BE2C (cell line): Measurements from ENCODE around the gene TAF11L12.
"Not testable (repeated sequence)": the region's sequence is repeated elsewhere in the genome, so short reads cannot be mapped to it uniquely, and the experiment has no call there.

Source experiments
- DNase-seq: peaks from one replicate; pipeline ENCODE4 v3.0.0-alpha.2; 2020
- H3K27me3 ChIP-seq: fragments of 250-450 bp; sonication (Bioruptor Pico); 2 replicates; pipeline ENCODE4 v1.5.1; 2020; ENCODE audit warnings: mild to moderate bottlenecking
- H3K36me3 ChIP-seq: fragments of 250-450 bp; sonication (Bioruptor Pico); 2 replicates; pipeline ENCODE4 v1.5.1; 2020; ENCODE audit warnings: mild to moderate bottlenecking
- H3K4me1 ChIP-seq: fragments of 250-450 bp; sonication (Bioruptor Pico); 2 replicates; pipeline ENCODE4 v1.5.1; 2020
- H3K4me3 ChIP-seq: 2 replicates; pipeline ENCODE4 v1.5.1; 2011; ENCODE audit warnings: low read depth, low read length
- H3K9me3 ChIP-seq: fragments of 250-450 bp; sonication (Bioruptor Pico); 2 replicates; pipeline ENCODE4 v1.5.1; 2020
- CTCF ChIP-seq: IDR thresholded peaks from 2 replicates; pipeline ENCODE4 v1.5.1; 2012; ENCODE audit warnings: mild to moderate bottlenecking, low read depth, low read length

The TAF11L12 gene

DNA sequence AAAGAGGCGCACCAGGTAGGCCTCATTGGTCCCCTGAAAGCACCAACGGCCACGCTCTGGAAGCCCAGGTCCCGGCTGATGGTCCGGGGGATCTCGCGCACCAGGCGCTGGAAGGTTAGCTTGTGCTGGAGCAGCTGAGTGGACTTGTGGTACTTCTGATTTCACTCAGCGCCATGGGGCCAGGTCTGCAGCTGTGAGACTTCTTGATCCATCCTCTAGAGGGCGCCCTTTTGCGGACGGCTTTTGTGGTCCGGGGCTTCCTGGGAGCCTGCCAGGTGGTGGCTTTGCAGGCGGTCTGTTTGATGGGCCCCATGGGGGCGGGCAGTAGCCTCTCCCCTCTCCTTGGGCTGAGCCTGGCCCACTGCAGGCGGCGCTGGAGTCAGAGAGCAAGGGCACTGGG, 10.4 kb downstream of the TAF11L12 start:
- Histone ChIP-seq H3K4me1 (no peaks in the 10 kb centered on the region), H3K9me3 (no peaks in the 10 kb centered on the region), H3K27me3 (no peaks in the 10 kb centered on the region), H3K36me3 (no peaks in the 10 kb centered on the region), H3K4me3 (no peak overlapping the region)
- peak; percentile 44 for TF ChIP-seq CTCF
- peak; percentile 24 for DNase-seq

- Histone ChIP-seq H3K4me1 (no peaks in the 10 kb centered on the region), H3K4me3 (no peak overlapping the region), H3K36me3 (no peaks in the 10 kb centered on the region), H3K9me3 (no peaks in the 10 kb centered on the region), H3K27me3 (no peaks in the 10 kb centered on the region)
- DNase-seq, result no peak
- TF ChIP-seq CTCF, result no peak
Measured at GRCh38 chr5:17625686-17626085, 15.5 kb downstream of the TAF11L12 start.

DNA sequence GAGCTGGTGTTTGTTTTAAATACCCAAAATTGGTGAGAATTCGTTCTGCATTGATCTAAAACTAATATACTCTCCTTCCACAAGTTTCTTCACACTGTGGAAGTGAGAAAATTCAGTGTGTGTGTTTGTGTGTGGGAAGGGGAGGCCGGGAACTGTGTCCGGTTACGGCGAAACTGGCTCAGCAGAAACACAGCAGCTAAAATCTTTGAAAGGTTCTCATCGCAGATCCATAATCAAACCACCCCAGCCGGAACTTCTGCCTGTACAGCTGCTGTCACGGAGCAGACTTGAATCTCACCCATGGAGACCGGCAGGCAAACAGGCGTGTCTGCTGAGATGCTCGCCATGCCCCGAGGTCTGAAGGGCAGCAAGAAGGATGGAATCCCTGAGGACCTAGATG, 21.6 kb downstream of the TAF11L12 start, which contains the start of gene TAF11L13:
TAF11L13 (plus strand) TSS at position 301 of the 400 bp plus-strand sequence.
- not testable (repeated sequence) for DNase-seq, H3K9me3 ChIP-seq, H3K4me3 ChIP-seq

DNA sequence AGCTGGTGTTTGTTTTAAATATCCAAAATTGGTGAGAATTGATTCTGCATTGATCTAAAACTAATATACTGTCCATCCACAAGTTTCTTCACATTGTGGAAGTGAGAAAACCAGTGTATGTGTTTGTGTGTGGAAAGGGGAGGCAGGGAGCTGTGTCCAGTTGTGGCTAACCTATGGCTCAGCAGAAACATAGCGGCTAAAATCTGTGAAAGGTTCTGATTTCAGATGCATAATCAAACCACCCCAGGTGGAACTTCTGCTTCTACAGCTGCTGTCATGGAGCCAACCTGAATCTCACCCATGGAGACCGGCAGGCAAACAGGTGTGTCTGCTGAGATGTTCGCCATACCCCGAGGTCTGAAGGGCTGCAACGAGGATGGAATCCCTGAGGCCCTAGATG, 24.0 kb downstream of the TAF11L12 start, which contains the start of gene TAF11L14:
TAF11L14 (plus strand) TSS at position 301 of the 400 bp plus-strand sequence.
- Histone ChIP-seq H3K36me3 (no peaks in the 10 kb centered on the region), H3K4me3 (no peak within 1 kb of the TSS), H3K4me1 (no peaks in the 10 kb centered on the region), H3K27me3 (no peaks in the 10 kb centered on the region), H3K9me3 (no peaks in the 10 kb centered on the region)
- no peak for DNase-seq
- TF ChIP-seq CTCF, result no peak

More for the DNA sequence above, 21.6 kb downstream of the TAF11L12 start, which contains the start of gene TAF11L13:
- not testable (repeated sequence) for H3K4me1 ChIP-seq, H3K36me3 ChIP-seq, H3K27me3 ChIP-seq

DNA sequence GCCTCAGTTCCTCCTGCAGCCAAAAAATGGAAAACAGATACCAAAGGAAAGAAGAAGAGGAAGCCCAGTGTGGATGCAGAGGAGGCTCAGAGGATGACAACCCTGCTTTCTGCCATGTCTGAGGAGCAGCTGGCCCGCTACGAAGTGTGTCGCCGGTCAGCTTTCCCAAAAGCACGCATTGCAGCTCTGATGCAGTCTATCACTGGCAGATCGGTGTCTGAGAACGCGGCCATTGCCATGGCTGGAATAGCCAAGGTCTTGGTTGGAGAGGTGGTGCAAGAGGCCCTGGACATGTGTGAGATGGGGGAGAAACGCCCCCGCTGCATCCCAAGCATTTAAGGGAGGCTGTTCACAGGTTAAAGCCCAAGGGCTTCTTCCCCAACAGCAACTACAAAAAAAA, 39.0 kb downstream of the TAF11L12 start:
- DNase-seq, H3K27me3 ChIP-seq, H3K4me1 ChIP-seq, H3K9me3 ChIP-seq, H3K36me3 ChIP-seq, H3K4me3 ChIP-seq: not testable (repeated sequence)

GRCh38 chr5:17655201-17655759, 45.1 kb downstream of the TAF11L12 start:
- not testable (repeated sequence) for H3K4me3 ChIP-seq, H3K27me3 ChIP-seq, H3K36me3 ChIP-seq, H3K9me3 ChIP-seq, H3K4me1 ChIP-seq, DNase-seq

- no peaks in the 10 kb centered on the region for H3K36me3 ChIP-seq
- H3K27me3 ChIP-seq, result no peaks in the 10 kb centered on the region
- TF ChIP-seq CTCF, result no peak
- H3K4me1 ChIP-seq, result no peaks in the 10 kb centered on the region
- H3K4me3 ChIP-seq, result no peak overlapping the region
- no peak for DNase-seq
- H3K9me3 ChIP-seq, result no peaks in the 10 kb centered on the region
Measured at GRCh38 chr5:17655921-17656320, 45.7 kb downstream of the TAF11L12 start.
